ENCODE results near the gene PRRT1B. TPM values are rescaled to one million over a fixed set of nuclear protein-coding genes. Genes with fewer than 3 reads are reported as not detected.

Gene PRRT1B
- total RNA-seq, 1 experiment from 2014 or later, result 1.2 TPM

DNA sequence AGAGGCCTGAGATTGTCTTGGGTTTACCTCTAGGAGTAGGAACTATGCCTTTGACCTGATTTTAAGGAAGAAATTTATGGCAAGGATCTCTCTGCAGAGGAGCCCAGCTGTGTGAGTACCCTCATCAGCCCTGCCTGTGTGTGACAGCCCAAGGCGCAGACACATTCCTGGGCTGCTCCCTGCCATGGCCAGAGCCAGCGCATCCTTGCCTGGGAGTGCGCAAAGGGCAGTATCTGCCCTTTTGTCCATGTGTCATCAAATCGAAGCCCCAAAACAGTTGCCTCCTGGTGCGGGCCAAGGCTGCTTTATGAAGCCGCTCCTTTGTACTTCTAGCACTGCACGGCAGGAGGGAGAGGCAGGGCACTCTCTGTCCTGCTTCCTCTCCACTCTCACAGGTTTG lies 51.9 kb downstream of the PRRT1B start (continued):
- TF ChIP-seq, protein P1, sequence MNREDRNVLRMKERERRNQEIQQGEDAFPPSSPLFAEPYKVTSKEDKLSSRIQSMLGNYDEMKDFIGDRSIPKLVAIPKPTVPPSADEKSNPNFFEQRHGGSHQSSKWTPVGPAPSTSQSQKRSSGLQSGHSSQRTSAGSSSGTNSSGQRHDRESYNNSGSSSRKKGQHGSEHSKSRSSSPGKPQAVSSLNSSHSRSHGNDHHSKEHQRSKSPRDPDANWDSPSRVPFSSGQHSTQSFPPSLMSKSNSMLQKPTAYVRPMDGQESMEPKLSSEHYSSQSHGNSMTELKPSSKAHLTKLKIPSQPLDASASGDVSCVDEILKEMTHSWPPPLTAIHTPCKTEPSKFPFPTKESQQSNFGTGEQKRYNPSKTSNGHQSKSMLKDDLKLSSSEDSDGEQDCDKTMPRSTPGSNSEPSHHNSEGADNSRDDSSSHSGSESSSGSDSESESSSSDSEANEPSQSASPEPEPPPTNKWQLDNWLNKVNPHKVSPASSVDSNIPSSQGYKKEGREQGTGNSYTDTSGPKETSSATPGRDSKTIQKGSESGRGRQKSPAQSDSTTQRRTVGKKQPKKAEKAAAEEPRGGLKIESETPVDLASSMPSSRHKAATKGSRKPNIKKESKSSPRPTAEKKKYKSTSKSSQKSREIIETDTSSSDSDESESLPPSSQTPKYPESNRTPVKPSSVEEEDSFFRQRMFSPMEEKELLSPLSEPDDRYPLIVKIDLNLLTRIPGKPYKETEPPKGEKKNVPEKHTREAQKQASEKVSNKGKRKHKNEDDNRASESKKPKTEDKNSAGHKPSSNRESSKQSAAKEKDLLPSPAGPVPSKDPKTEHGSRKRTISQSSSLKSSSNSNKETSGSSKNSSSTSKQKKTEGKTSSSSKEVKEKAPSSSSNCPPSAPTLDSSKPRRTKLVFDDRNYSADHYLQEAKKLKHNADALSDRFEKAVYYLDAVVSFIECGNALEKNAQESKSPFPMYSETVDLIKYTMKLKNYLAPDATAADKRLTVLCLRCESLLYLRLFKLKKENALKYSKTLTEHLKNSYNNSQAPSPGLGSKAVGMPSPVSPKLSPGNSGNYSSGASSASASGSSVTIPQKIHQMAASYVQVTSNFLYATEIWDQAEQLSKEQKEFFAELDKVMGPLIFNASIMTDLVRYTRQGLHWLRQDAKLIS (CRISPR knock-in tag; IDR thresholded peaks at IDR 0.05; ENCODE audit: borderline replicate concordance), result no peak
- TF ChIP-seq, protein P2, sequence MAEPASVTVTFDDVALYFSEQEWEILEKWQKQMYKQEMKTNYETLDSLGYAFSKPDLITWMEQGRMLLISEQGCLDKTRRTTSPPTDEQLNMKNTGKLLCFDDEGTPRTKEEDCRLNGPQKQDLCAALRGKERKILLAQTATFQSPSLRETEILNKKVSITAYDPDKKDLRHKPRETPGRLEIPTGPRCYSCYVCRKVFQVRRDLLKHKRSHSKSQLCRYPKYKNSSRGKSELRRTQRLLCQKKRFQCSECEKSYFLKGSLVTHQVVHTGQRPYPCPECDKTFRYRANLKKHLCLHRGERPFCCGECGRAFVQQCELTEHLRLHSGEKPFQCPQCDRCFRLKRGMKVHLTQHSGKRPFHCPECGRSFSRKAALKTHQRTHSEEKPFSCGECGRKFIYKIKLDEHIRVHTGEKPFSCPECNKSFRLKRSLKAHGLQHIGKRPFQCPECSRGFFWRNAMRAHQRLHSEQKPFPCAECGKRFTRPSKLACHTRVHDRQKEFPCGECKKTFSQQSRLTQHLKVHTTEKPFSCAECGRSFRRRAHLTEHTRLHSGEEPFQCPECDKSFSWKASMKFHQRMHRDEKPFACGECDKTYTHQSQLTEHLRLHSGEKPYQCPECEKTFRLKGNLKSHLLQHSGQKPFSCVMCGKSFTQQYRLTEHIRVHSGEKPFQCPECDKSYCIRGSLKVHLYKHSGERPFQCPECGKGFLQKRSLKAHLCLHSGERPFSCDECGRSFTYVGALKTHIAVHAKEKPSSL (CRISPR knock-in tag; conservative IDR thresholded peaks at IDR 0.05), result no peak
- TF ChIP-seq, protein P3, sequence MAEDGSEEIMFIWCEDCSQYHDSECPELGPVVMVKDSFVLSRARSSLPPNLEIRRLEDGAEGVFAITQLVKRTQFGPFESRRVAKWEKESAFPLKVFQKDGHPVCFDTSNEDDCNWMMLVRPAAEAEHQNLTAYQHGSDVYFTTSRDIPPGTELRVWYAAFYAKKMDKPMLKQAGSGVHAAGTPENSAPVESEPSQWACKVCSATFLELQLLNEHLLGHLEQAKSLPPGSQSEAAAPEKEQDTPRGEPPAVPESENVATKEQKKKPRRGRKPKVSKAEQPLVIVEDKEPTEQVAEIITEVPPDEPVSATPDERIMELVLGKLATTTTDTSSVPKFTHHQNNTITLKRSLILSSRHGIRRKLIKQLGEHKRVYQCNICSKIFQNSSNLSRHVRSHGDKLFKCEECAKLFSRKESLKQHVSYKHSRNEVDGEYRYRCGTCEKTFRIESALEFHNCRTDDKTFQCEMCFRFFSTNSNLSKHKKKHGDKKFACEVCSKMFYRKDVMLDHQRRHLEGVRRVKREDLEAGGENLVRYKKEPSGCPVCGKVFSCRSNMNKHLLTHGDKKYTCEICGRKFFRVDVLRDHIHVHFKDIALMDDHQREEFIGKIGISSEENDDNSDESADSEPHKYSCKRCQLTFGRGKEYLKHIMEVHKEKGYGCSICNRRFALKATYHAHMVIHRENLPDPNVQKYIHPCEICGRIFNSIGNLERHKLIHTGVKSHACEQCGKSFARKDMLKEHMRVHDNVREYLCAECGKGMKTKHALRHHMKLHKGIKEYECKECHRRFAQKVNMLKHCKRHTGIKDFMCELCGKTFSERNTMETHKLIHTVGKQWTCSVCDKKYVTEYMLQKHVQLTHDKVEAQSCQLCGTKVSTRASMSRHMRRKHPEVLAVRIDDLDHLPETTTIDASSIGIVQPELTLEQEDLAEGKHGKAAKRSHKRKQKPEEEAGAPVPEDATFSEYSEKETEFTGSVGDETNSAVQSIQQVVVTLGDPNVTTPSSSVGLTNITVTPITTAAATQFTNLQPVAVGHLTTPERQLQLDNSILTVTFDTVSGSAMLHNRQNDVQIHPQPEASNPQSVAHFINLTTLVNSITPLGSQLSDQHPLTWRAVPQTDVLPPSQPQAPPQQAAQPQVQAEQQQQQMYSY (CRISPR knock-in tag; IDR thresholded peaks at IDR 0.05), result no peak
- no peak for TF ChIP-seq ZNF138 (CRISPR knock-in tag; conservative IDR thresholded peaks at IDR 0.05)
- TF ChIP-seq, protein P4, sequence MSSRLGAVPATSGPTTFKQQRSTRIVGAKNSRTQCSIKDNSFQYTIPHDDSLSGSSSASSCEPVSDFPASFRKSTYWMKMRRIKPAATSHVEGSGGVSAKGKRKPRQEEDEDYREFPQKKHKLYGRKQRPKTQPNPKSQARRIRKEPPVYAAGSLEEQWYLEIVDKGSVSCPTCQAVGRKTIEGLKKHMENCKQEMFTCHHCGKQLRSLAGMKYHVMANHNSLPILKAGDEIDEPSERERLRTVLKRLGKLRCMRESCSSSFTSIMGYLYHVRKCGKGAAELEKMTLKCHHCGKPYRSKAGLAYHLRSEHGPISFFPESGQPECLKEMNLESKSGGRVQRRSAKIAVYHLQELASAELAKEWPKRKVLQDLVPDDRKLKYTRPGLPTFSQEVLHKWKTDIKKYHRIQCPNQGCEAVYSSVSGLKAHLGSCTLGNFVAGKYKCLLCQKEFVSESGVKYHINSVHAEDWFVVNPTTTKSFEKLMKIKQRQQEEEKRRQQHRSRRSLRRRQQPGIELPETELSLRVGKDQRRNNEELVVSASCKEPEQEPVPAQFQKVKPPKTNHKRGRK (CRISPR knock-in tag; IDR thresholded peaks at IDR 0.05; ENCODE audit: borderline replicate concordance), result no peak
- TF ChIP-seq KAT7 (CRISPR knock-in tag; IDR thresholded peaks at IDR 0.05; ENCODE audit: borderline replicate concordance), result no peak
- TF ChIP-seq, protein P5, sequence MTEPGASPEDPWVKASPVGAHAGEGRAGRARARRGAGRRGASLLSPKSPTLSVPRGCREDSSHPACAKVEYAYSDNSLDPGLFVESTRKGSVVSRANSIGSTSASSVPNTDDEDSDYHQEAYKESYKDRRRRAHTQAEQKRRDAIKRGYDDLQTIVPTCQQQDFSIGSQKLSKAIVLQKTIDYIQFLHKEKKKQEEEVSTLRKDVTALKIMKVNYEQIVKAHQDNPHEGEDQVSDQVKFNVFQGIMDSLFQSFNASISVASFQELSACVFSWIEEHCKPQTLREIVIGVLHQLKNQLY (CRISPR knock-in tag; IDR thresholded peaks at IDR 0.05), result no peak
- no peak for TF ChIP-seq FOXJ3 (CRISPR knock-in tag; IDR thresholded peaks at IDR 0.05; ENCODE audit: borderline replicate concordance)
- TF ChIP-seq ZNF416 (CRISPR knock-in tag; IDR thresholded peaks at IDR 0.05), result no peak
- TF ChIP-seq CREB1 (CRISPR knock-in tag; IDR thresholded peaks at IDR 0.05), result no peak
- TF ChIP-seq, protein P6, sequence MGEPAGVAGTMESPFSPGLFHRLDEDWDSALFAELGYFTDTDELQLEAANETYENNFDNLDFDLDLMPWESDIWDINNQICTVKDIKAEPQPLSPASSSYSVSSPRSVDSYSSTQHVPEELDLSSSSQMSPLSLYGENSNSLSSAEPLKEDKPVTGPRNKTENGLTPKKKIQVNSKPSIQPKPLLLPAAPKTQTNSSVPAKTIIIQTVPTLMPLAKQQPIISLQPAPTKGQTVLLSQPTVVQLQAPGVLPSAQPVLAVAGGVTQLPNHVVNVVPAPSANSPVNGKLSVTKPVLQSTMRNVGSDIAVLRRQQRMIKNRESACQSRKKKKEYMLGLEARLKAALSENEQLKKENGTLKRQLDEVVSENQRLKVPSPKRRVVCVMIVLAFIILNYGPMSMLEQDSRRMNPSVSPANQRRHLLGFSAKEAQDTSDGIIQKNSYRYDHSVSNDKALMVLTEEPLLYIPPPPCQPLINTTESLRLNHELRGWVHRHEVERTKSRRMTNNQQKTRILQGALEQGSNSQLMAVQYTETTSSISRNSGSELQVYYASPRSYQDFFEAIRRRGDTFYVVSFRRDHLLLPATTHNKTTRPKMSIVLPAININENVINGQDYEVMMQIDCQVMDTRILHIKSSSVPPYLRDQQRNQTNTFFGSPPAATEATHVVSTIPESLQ (CRISPR knock-in tag; IDR thresholded peaks at IDR 0.05), result no peak
- TF ChIP-seq, protein P7, sequence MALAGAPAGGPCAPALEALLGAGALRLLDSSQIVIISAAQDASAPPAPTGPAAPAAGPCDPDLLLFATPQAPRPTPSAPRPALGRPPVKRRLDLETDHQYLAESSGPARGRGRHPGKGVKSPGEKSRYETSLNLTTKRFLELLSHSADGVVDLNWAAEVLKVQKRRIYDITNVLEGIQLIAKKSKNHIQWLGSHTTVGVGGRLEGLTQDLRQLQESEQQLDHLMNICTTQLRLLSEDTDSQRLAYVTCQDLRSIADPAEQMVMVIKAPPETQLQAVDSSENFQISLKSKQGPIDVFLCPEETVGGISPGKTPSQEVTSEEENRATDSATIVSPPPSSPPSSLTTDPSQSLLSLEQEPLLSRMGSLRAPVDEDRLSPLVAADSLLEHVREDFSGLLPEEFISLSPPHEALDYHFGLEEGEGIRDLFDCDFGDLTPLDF (CRISPR knock-in tag; IDR thresholded peaks at IDR 0.05), result no peak
- TF ChIP-seq ZBTB21 (CRISPR knock-in tag; IDR thresholded peaks at IDR 0.05; ENCODE audit: borderline replicate concordance), result no peak
- TF ChIP-seq SMAD3 (CRISPR knock-in tag; IDR thresholded peaks at IDR 0.05; ENCODE audit: borderline replicate concordance), result no peak
